GM12878 (cell line): Measurements from ENCODE around the gene ERAL1. TPM values are rescaled to one million over a fixed set of nuclear protein-coding genes. Genes with fewer than 3 reads are reported as not detected.

Source experiments
- ATAC-seq: fragments of 200-7000 bp; cut with Tn5 transposase; 3 replicates; pipeline ENCODE4 v1.9.1; 2020; ENCODE audit warnings: mild to moderate bottlenecking, moderate library complexity
- BruUV-seq: library from RNA; stranded (reverse); fragments of 400-500 nt; replicated peaks from 2 replicates; lab custom pipeline; 2021; lab: Mats Ljungman, UMichigan
- CTCF ChIA-PET: fragments of 300-600 bp; sonication (Branson Sonifier 250); formaldehyde crosslinking; extraction: SDS; loops from one replicate; lab custom pipeline; 2021; ENCODE audit warnings: inconsistent platforms; lab: Yijun Ruan, JAX
- POLR2A ChIA-PET: fragments of 350-600 bp; formaldehyde crosslinking; extraction: SDS; loops from one replicate; lab custom pipeline; 2021; ENCODE audit warnings: inconsistent platforms; lab: Charles Lee
- RAD21 ChIA-PET: fragments of 300-600 bp; sonication (Branson Sonifier 250); formaldehyde crosslinking; loops from one replicate; lab custom pipeline; 2023; ENCODE audit warnings: antibody characterized with exemption; ENCODE audit not compliant: unreplicated experiment; lab: Charles Lee
- SMC1A ChIA-PET: fragments of 300-600 bp; sonication (Branson Sonifier 250); formaldehyde crosslinking; loops from one replicate; lab custom pipeline; 2023; ENCODE audit not compliant: unreplicated experiment, uncharacterized antibody; lab: Charles Lee
- DNase-seq: peaks from one replicate; pipeline ENCODE4 v3.0.0-alpha.2; 2011; ENCODE audit warnings: low read depth, low spot score
- FAIRE-seq: peaks from 3 replicates; lab custom pipeline; 2011; peaks lifted over from hg19 to GRCh38; lab: Jason Lieb, UNC
- H2AFZ ChIP-seq: 2 replicates; pipeline ENCODE4 v1.6.0; 2011; ENCODE audit warnings: low read depth, low read length, control low read depth; ENCODE audit not compliant: control insufficient read depth
- H3K27ac ChIP-seq: 2 replicates; pipeline ENCODE4 v1.5.1; 2011; ENCODE audit warnings: control low read depth; ENCODE audit not compliant: control insufficient read depth, insufficient read depth
- H3K27me3 ChIP-seq, 2 experiments: replicated peaks in 1 of 2; 2 replicates each; pipeline versions ENCODE4 v1.6.0 to v1.6.1; 2011; ENCODE audit warnings: low read length in 1 of 2; ENCODE audit not compliant: control insufficient read depth in 2 of 2, insufficient read depth in 2 of 2
- H3K36me3 ChIP-seq, 2 experiments: 2 replicates each; pipeline ENCODE4 v1.5.1; 2011; ENCODE audit warnings: low read length in 1 of 2; ENCODE audit not compliant: control insufficient read depth in 2 of 2, insufficient read depth in 2 of 2
- H3K4me1 ChIP-seq: 2 replicates; pipeline ENCODE4 v1.6.1; 2011; ENCODE audit warnings: mild to moderate bottlenecking, low read length, moderate library complexity, mixed read lengths; ENCODE audit not compliant: control insufficient read depth, insufficient read depth
- H3K4me2 ChIP-seq: 2 replicates; pipeline ENCODE4 v1.6.0; 2011; ENCODE audit warnings: control low read depth; ENCODE audit not compliant: control insufficient read depth, insufficient read depth
- H3K4me3 ChIP-seq: fragments of 200-600 bp; sonication (generic); 2 replicates; pipeline ENCODE4 v1.5.1; 2016
- H3K79me2 ChIP-seq: 2 replicates; pipeline ENCODE4 v1.6.0; 2011; ENCODE audit warnings: low read length; ENCODE audit not compliant: control insufficient read depth, insufficient read depth
- H3K9ac ChIP-seq: 2 replicates; pipeline ENCODE4 v1.8.0; 2011; ENCODE audit warnings: low read length, control low read depth, mixed read lengths; ENCODE audit not compliant: control insufficient read depth, insufficient read depth
- H3K9me3 ChIP-seq: replicated peaks from 3 replicates; pipeline ENCODE4 v1.5.1; 2011; ENCODE audit warnings: mild to moderate bottlenecking, low read length; ENCODE audit not compliant: control insufficient read depth, insufficient read depth
- H4K20me1 ChIP-seq: 2 replicates; pipeline ENCODE4 v1.6.0; 2011; ENCODE audit not compliant: control insufficient read depth, insufficient read depth
- ASH2L ChIP-seq: fragments of 300-600, 200-600 bp; sonication (generic); IDR thresholded peaks from 2 replicates; pipeline ENCODE4 v1.6.1; 2017; ENCODE audit warnings: low read depth, mild to moderate bottlenecking, borderline replicate concordance
- ATF7 ChIP-seq: fragments of 450-650 bp; IDR thresholded peaks from 2 replicates; pipeline ENCODE4 v1.6.1; 2016; ENCODE audit warnings: low read depth, mild to moderate bottlenecking
- BHLHE40 ChIP-seq, 2 experiments: fragments of 450-650 bp in 1 of 2; IDR thresholded peaks; 2 replicates each; pipeline ENCODE4 v1.6.1; 2011 to 2017; ENCODE audit warnings: low read depth in 2 of 2, borderline replicate concordance in 1 of 2, improper control_type of control experiment in 1 of 2, low read length in 1 of 2, mild to moderate bottlenecking in 1 of 2
- BMI1 ChIP-seq: fragments of 450-650 bp; IDR thresholded peaks from 2 replicates; pipeline ENCODE4 v1.6.1; 2016; ENCODE audit warnings: mild to moderate bottlenecking, moderate library complexity, borderline replicate concordance
- CHD2 ChIP-seq: IDR thresholded peaks from 2 replicates; pipeline ENCODE4 v1.6.1; 2011; ENCODE audit warnings: low read depth, low read length, improper control_type of control experiment, borderline replicate concordance
- GATAD2B ChIP-seq: fragments of 450-650 bp; conservative IDR thresholded peaks from 2 replicates; pipeline ENCODE4 v1.6.1; 2017; ENCODE audit warnings: low read depth, mild to moderate bottlenecking, moderate library complexity
- HDAC6 ChIP-seq: fragments of 200-600 bp; sonication (generic); IDR thresholded peaks from one replicate; pipeline ENCODE4 v1.8.0; 2017; ENCODE audit warnings: antibody characterized with exemption; ENCODE audit not compliant: unreplicated experiment
- IKZF1 ChIP-seq: fragments of 450-650 bp; conservative IDR thresholded peaks from 2 replicates; pipeline ENCODE4 v1.6.1; 2017; ENCODE audit warnings: antibody characterized with exemption, mild to moderate bottlenecking
- MEF2A ChIP-seq: IDR thresholded peaks from 2 replicates; pipeline ENCODE4 v1.6.1; 2011; ENCODE audit warnings: low read depth, mild to moderate bottlenecking, low read length, moderate library complexity; ENCODE audit not compliant: insufficient read depth
- NFXL1 ChIP-seq: fragments of 450-650 bp; IDR thresholded peaks from 2 replicates; pipeline ENCODE4 v1.6.1; 2017; ENCODE audit warnings: antibody characterized with exemption, mild to moderate bottlenecking, borderline replicate concordance
- NR2F1 ChIP-seq: fragments of 450-650 bp; conservative IDR thresholded peaks from 2 replicates; pipeline ENCODE4 v1.6.1; 2017; ENCODE audit warnings: mild to moderate bottlenecking
- POU2F2 ChIP-seq: IDR thresholded peaks from 3 replicates; pipeline ENCODE4 v1.6.1; 2011; ENCODE audit warnings: low read depth, mild to moderate bottlenecking, low read length, borderline replicate concordance
- SMAD5 ChIP-seq: IDR thresholded peaks from 2 replicates; pipeline ENCODE4 v1.6.1; 2016; ENCODE audit warnings: antibody characterized with exemption, low read depth
- SPI1 ChIP-seq: IDR thresholded peaks from 2 replicates; pipeline ENCODE4 v1.6.1; 2011; ENCODE audit warnings: low read depth, mild to moderate bottlenecking, low read length, moderate library complexity, borderline replicate concordance; ENCODE audit not compliant: insufficient read depth
- SRF ChIP-seq, 2 experiments: IDR thresholded peaks; 2 replicates each; pipeline ENCODE4 v1.6.1; 2011; ENCODE audit warnings: low read depth in 2 of 2, low read length in 2 of 2, mild to moderate bottlenecking in 1 of 2, moderate library complexity in 1 of 2
- YBX1 ChIP-seq: fragments of 450-650 bp; IDR thresholded peaks from 2 replicates; pipeline ENCODE4 v1.6.1; 2016; ENCODE audit warnings: antibody characterized with exemption
- ZNF24 ChIP-seq: fragments of 450-650 bp; IDR thresholded peaks from 2 replicates; pipeline ENCODE4 v1.6.1; 2017; ENCODE audit warnings: antibody characterized with exemption, mild to moderate bottlenecking
- WGBS: methylation state at CpG from one replicate; pipeline ENCODE4 v1.1.6; 2016; ENCODE audit warnings: low lambda C conversion rate; ENCODE audit not compliant: insufficient replicate concordance, insufficient coverage; ENCODE audit errors: missing lambda C conversion rate; 5-methylcytosine and 5-hydroxymethylcytosine counted together
- in situ Hi-C: fragments of 300-500 bp; cut with MboI; formaldehyde crosslinking; loops from 9 replicates; pipeline ENCODE4 v1.14.3; 2018; ENCODE audit warnings: mixed read lengths
- intact Hi-C: fragments of 100-400 bp; cut with micrococcal nuclease; formaldehyde crosslinking; loops from one replicate; pipeline ENCODE4 v1.14.2; 2022; ENCODE audit not compliant: unreplicated experiment
- polyA plus RNA-seq, 11 experiments: library from polyadenylated mRNA; depleted of rRNA in 4 of 11; unstranded in 6 of 11; stranded (reverse) in 5 of 11; fragments of >200 nt; fragmentation: Nextera tagmentation in 4 of 11; fragmentation: Illumina TruSeq in 1 of 11; extraction: Ambion mirVana in 4 of 11; extraction: Trizol in 1 of 11; gene quantifications; 1 replicate in 1 of 11; 2 replicates in 10 of 11; pipeline versions ENCODE4 v1.2.1 to v1.2.3, GENCODE V29; 2011 to 2016; ENCODE audit warnings: inconsistent platforms in 2 of 11, missing spikeins in 2 of 11, low read depth in 1 of 11
- total RNA-seq, 4 experiments: library from RNA; depleted of rRNA in 3 of 4; stranded (reverse); fragments of >200 nt in 3 of 4; fragmentation: Illumina TruSeq in 1 of 4; extraction: Trizol in 1 of 4; gene quantifications; 2 replicates each; pipeline versions ENCODE4 v1.2.1 to v1.2.3, GENCODE V29; 2013 to 2021
- TF ChIP-seq, protein P1 (sequence below): fragments of 450-650 bp; IDR thresholded peaks from 2 replicates; pipeline ENCODE4 v1.6.1; 2016; ENCODE audit warnings: mild to moderate bottlenecking
- TF ChIP-seq, protein P2 (sequence below): IDR thresholded peaks from 2 replicates; pipeline ENCODE4 v1.6.1; 2012; ENCODE audit warnings: low read depth, low read length, improper control_type of control experiment

Gene ERAL1
- total and polyA plus RNA-seq, 10 of the 15 experiments (the other 5 are each of a cell fraction or from before 2014, with no cell fraction given) = 27.7 to 175 (median 104) TPM

GRCh38 chr17:28900986-28901726 is 46.3 kb downstream of the ERAL1 start:
- no peaks in the 10 kb centered on the region for H3K9me3 ChIP-seq
- no peak overlapping the region for H3K27ac ChIP-seq
- RAD21 ChIA-PET = interaction anchor here (0.6 to 5.9 kb wide), 16 partner anchors 8 to 254 kb away, joined by 3 to 29 read pairs (median 8); partner anchors contain the start of genes ERAL1, FAM222B, NEK8 and RPL23A
- TF ChIP-seq IKZF1 (peak; percentile 29; the same call in 1 of the 2 replicates), ZNF24 (no peak), BMI1 (no peak), SPI1 (peak; percentile 62; the same call in 1 of the 2 replicates), BHLHE40 (IDR thresholded peaks at IDR 0.05; ENCODE audit: borderline replicate concordance in 1 of 2, low read depth in 2 of 2, low read length in 1 of 2) (peak in 1 of 2 experiments; percentile 32; a peak in 1 of 4 replicates), NR2F1 (0 out of 2 replicates have a peak, but pooled peaks have one; percentile 14), CHD2 (no peak), ATF7 (peak; percentile 34; the same call in 1 of the 2 replicates), GATAD2B (0 out of 2 replicates have a peak, but pooled peaks have one; percentile 28), YBX1 (no peak), MEF2A (no peak), POU2F2 (no peak), ASH2L (no peak), NFXL1 (no peak), SMAD5 (no peak), HDAC6 (no peak), SRF (IDR thresholded peaks at IDR 0.05; ENCODE audit: low read depth in 2 of 2, low read length in 2 of 2) (no peak)
- TF ChIP-seq, protein P1, sequence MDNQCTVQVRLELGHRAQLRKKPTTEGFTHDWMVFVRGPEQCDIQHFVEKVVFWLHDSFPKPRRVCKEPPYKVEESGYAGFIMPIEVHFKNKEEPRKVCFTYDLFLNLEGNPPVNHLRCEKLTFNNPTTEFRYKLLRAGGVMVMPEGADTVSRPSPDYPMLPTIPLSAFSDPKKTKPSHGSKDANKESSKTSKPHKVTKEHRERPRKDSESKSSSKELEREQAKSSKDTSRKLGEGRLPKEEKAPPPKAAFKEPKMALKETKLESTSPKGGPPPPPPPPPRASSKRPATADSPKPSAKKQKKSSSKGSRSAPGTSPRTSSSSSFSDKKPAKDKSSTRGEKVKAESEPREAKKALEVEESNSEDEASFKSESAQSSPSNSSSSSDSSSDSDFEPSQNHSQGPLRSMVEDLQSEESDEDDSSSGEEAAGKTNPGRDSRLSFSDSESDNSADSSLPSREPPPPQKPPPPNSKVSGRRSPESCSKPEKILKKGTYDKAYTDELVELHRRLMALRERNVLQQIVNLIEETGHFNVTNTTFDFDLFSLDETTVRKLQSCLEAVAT = peak; percentile 30; the same call in 1 of the 2 replicates
- TF ChIP-seq, protein P2, sequence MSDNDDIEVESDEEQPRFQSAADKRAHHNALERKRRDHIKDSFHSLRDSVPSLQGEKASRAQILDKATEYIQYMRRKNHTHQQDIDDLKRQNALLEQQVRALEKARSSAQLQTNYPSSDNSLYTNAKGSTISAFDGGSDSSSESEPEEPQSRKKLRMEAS = no peak
- SMC1A ChIA-PET = interaction anchor here (0.8 to 4.6 kb wide), 12 partner anchors 9 to 174 kb away, joined by 3 to 37 read pairs (median 4); partner anchors contain the start of gene FAM222B
- intact Hi-C loops (no loop called here), in situ Hi-C loops (no loop called here)
- 70% methylated on average over 24 of the region's 24 CpGs for whole genome bisulfite sequencing
- no peaks in the 10 kb centered on the region for H3K27me3 ChIP-seq
- POLR2A ChIA-PET = interaction anchor here (0.5 to 2.1 kb wide), 11 partner anchors 9 to 181 kb away, joined by 3 to 10 read pairs (median 4); partner anchors contain the start of genes PHF12, RPL23A, TLCD1 and TRAF4
- H2AFZ ChIP-seq = no peak overlapping the region
- H3K4me1 ChIP-seq = peaks cover 19% of the 10 kb centered on the region
- no peaks in the 10 kb centered on the region for H4K20me1 ChIP-seq
- ATAC-seq = peak; percentile 7; the same call in 2 of the 3 replicates
- peak overlapping the region; percentile 82 for H3K4me3 ChIP-seq
- DNase-seq = no peak
- CTCF ChIA-PET = interaction anchor here (0.6 to 17.3 kb wide), 23 partner anchors 8 to 179 kb away, joined by 3 to 175 read pairs (median 6); partner anchors contain the start of genes FAM222B, NEK8 and TLCD1
- H3K9ac ChIP-seq = peak overlapping the region; percentile 13
- no TSS peak for BruUV-seq
- peaks cover 0 to 2% of the 10 kb centered on the region in 2 experiments; a peak in 2 of 4 replicates for H3K36me3 ChIP-seq
- no peak for FAIRE-seq
- peaks cover 15% of the 10 kb centered on the region for H3K79me2 ChIP-seq
- H3K4me2 ChIP-seq = peak overlapping the region; percentile 81
